Loucy (cell line): ENCODE results near the gene GRIP2.

Experiments
- H2AFZ ChIP-seq: fragments of 200-600 bp; sonication (generic); 2 replicates; pipeline ENCODE4 v1.6.0; 2016; ENCODE audit warnings: antibody characterized with exemption, mild to moderate bottlenecking, low read length, moderate library complexity
- H3F3A ChIP-seq: fragments of 200-600 bp; 2 replicates; pipeline ENCODE4 v1.6.0; 2016; ENCODE audit warnings: antibody characterized with exemption, low read depth, mild to moderate bottlenecking
- H3K27me3 ChIP-seq: fragments of 200-600 bp; sonication (generic); 2 replicates; pipeline ENCODE4 v1.6.1; 2014; ENCODE audit warnings: low read length, mild to moderate bottlenecking; ENCODE audit not compliant: insufficient read depth, poor library complexity, severe bottlenecking
- H3K36me3 ChIP-seq: fragments of 200-600 bp; sonication (generic); 2 replicates; pipeline ENCODE4 v1.6.1; 2016; ENCODE audit warnings: low read length; ENCODE audit not compliant: insufficient read depth
- H3K4me1 ChIP-seq: fragments of 200-600 bp; sonication (generic); 2 replicates; pipeline ENCODE4 v1.5.1; 2014; ENCODE audit warnings: low read length, mild to moderate bottlenecking; ENCODE audit not compliant: insufficient read depth, poor library complexity, severe bottlenecking
- H3K4me2 ChIP-seq: fragments of 200-600 bp; sonication (generic); 2 replicates; pipeline ENCODE4 v1.6.0; 2014; ENCODE audit warnings: antibody characterized with exemption, low read length, low read depth, mild to moderate bottlenecking; ENCODE audit not compliant: poor library complexity, severe bottlenecking
- H3K4me3 ChIP-seq: fragments of 200-600 bp; sonication (generic); 2 replicates; pipeline ENCODE4 v1.5.1; 2014; ENCODE audit warnings: low read length, mild to moderate bottlenecking, mixed read lengths; ENCODE audit not compliant: poor library complexity, severe bottlenecking
- H3K79me2 ChIP-seq: fragments of 200-600 bp; sonication (generic); 2 replicates; pipeline ENCODE4 v1.6.1; 2014; ENCODE audit warnings: low read length; ENCODE audit not compliant: insufficient read depth
- H3K9ac ChIP-seq: fragments of 200-600 bp; sonication (generic); 2 replicates; pipeline ENCODE4 v1.6.0; 2014; ENCODE audit warnings: mild to moderate bottlenecking, low read depth, low read length, moderate library complexity; ENCODE audit not compliant: poor library complexity, severe bottlenecking
- H3K9me2 ChIP-seq: fragments of 200-600 bp; sonication (generic); replicated peaks from 2 replicates; pipeline ENCODE4 v1.6.1; 2016; ENCODE audit warnings: low read depth, low read length, mixed read lengths
- H3K9me3 ChIP-seq: fragments of 200-600 bp; sonication (generic); 2 replicates; pipeline ENCODE4 v1.6.1; 2014; ENCODE audit warnings: mild to moderate bottlenecking, antibody characterized with exemption, low read length, low read depth; ENCODE audit not compliant: insufficient read depth
- H4K20me1 ChIP-seq: fragments of 200-600 bp; sonication (generic); 2 replicates; pipeline ENCODE4 v1.6.0; 2014; ENCODE audit warnings: antibody characterized with exemption, low read length, mild to moderate bottlenecking; ENCODE audit not compliant: insufficient read depth, poor library complexity, severe bottlenecking
- EZH2phosphoT487 ChIP-seq: fragments of 200-600 bp; IDR thresholded peaks from 2 replicates; pipeline ENCODE4 v1.6.1; 2018; ENCODE audit warnings: antibody characterized with exemption, mild to moderate bottlenecking, moderate library complexity, borderline replicate concordance
- TF ChIP-seq, protein P1 (sequence below): fragments of 200-600 bp; sonication (generic); conservative IDR thresholded peaks from 2 replicates; pipeline ENCODE4 v1.5.1; 2014; ENCODE audit warnings: mild to moderate bottlenecking, antibody characterized with exemption, low read length

The GRIP2 gene

GRCh38 chr3:14543446-14543845 lies 3.3 kb upstream of the GRIP2 start:
- H3K27me3 ChIP-seq = no peaks in the 10 kb centered on the region
- no peak for TF ChIP-seq EZH2phosphoT487
- TF ChIP-seq, protein P1, sequence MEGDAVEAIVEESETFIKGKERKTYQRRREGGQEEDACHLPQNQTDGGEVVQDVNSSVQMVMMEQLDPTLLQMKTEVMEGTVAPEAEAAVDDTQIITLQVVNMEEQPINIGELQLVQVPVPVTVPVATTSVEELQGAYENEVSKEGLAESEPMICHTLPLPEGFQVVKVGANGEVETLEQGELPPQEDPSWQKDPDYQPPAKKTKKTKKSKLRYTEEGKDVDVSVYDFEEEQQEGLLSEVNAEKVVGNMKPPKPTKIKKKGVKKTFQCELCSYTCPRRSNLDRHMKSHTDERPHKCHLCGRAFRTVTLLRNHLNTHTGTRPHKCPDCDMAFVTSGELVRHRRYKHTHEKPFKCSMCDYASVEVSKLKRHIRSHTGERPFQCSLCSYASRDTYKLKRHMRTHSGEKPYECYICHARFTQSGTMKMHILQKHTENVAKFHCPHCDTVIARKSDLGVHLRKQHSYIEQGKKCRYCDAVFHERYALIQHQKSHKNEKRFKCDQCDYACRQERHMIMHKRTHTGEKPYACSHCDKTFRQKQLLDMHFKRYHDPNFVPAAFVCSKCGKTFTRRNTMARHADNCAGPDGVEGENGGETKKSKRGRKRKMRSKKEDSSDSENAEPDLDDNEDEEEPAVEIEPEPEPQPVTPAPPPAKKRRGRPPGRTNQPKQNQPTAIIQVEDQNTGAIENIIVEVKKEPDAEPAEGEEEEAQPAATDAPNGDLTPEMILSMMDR = no peak
- no peak overlapping the region for H3K4me2 ChIP-seq
- no peaks in the 10 kb centered on the region for H3K9me3 ChIP-seq
- H3K4me3 ChIP-seq = no peak overlapping the region
- no peaks in the 10 kb centered on the region for H3K79me2 ChIP-seq
- H3K9me2 ChIP-seq = no peaks in the 10 kb centered on the region
- no peaks in the 10 kb centered on the region for H3K4me1 ChIP-seq
- H4K20me1 ChIP-seq = no peaks in the 10 kb centered on the region
- no peaks in the 10 kb centered on the region for H3F3A ChIP-seq
- no peak overlapping the region for H2AFZ ChIP-seq
- no peaks in the 10 kb centered on the region for H3K36me3 ChIP-seq
- H3K9ac ChIP-seq = no peak overlapping the region

GRCh38 chr3:14542656-14543055 lies 2.5 kb upstream of the GRIP2 start:
- no peak overlapping the region for H2AFZ ChIP-seq
- H3K79me2 ChIP-seq = no peaks in the 10 kb centered on the region
- no peaks in the 10 kb centered on the region for H3K9me2 ChIP-seq
- H3K4me1 ChIP-seq = no peaks in the 10 kb centered on the region
- H3K9me3 ChIP-seq = no peaks in the 10 kb centered on the region
- no peaks in the 10 kb centered on the region for H3K36me3 ChIP-seq
- no peak overlapping the region for H3K4me2 ChIP-seq
- no peaks in the 10 kb centered on the region for H4K20me1 ChIP-seq
- no peak overlapping the region for H3K4me3 ChIP-seq
- TF ChIP-seq, protein P1 = no peak
- no peak for TF ChIP-seq EZH2phosphoT487
- H3K9ac ChIP-seq = no peak overlapping the region
- H3K27me3 ChIP-seq = no peaks in the 10 kb centered on the region
- H3F3A ChIP-seq = no peaks in the 10 kb centered on the region

GRCh38 chr3:14541646-14542045 lies 1.5 kb upstream of the GRIP2 start:
- no peaks in the 10 kb centered on the region for H3K4me1 ChIP-seq

More at GRCh38 chr3:14541646-14542045, 1.5 kb upstream of the GRIP2 start:
- Histone ChIP-seq H3K4me3 (no peak overlapping the region), H3K9me2 (no peaks in the 10 kb centered on the region), H4K20me1 (no peaks in the 10 kb centered on the region), H3K9ac (no peak overlapping the region), H3K4me2 (no peak overlapping the region), H3K79me2 (no peaks in the 10 kb centered on the region), H3F3A (no peaks in the 10 kb centered on the region), H3K27me3 (no peaks in the 10 kb centered on the region), H2AFZ (no peak overlapping the region), H3K9me3 (no peaks in the 10 kb centered on the region), H3K36me3 (no peaks in the 10 kb centered on the region)
- TF ChIP-seq, protein P1 = no peak
- no peak for TF ChIP-seq EZH2phosphoT487
